T follicular helper cell (primary cell): Measurements from ENCODE around the gene STX18.
"Not testable (repeated sequence)": the region's sequence is repeated elsewhere in the genome, so short reads cannot be mapped to it uniquely, and the experiment has no call there.

Source experiments
- DNase-seq: peaks from one replicate; pipeline ENCODE4 v3.0.0-alpha.2; 2020; ENCODE audit warnings: low read depth

STX18 gene

GRCh38 chr4:4480205-4480604, 61.6 kb downstream of the STX18 start:
- no peak for DNase-seq

GRCh38 chr4:4479366-4479765, 62.5 kb downstream of the STX18 start:
- no peak for DNase-seq

GRCh38 chr4:4477796-4478195, 64.1 kb downstream of the STX18 start:
- no peak for DNase-seq

- no peak for DNase-seq
Observed at GRCh38 chr4:4477391-4477790, 64.5 kb downstream of the STX18 start.

GRCh38 chr4:4474476-4474875, 67.4 kb downstream of the STX18 start:
- DNase-seq, result no peak

- no peak for DNase-seq
Observed at GRCh38 chr4:4472344-4472958, 69.4 kb downstream of the STX18 start.

GRCh38 chr4:4471195-4471594, 70.7 kb downstream of the STX18 start:
- no peak for DNase-seq

- DNase-seq, result no peak
Observed at GRCh38 chr4:4470208-4470607, 71.6 kb downstream of the STX18 start.

- not testable (repeated sequence) for DNase-seq
Observed at GRCh38 chr4:4465238-4465637, 76.6 kb downstream of the STX18 start.

GRCh38 chr4:4462970-4463369, 78.9 kb downstream of the STX18 start:
- no peak for DNase-seq

- peak; percentile 45 for DNase-seq
Observed at GRCh38 chr4:4461850-4462249, 80.0 kb downstream of the STX18 start.

- DNase-seq, result no peak
Observed at GRCh38 chr4:4461178-4461577, 80.7 kb downstream of the STX18 start.

GRCh38 chr4:4460759-4461158, 81.1 kb downstream of the STX18 start:
- DNase-seq, result no peak

GRCh38 chr4:4459181-4459580, 82.7 kb downstream of the STX18 start:
- DNase-seq, result no peak

GRCh38 chr4:4457803-4458553, 83.9 kb downstream of the STX18 start:
- no peak for DNase-seq

GRCh38 chr4:4456816-4457578, 84.9 kb downstream of the STX18 start:
- no peak for DNase-seq

- DNase-seq, result no peak
Observed at GRCh38 chr4:4456351-4456750, 85.5 kb downstream of the STX18 start.

GRCh38 chr4:4455210-4455865, 86.5 kb downstream of the STX18 start:
- DNase-seq, result no peak

GRCh38 chr4:4446434-4446833, 95.4 kb downstream of the STX18 start:
- DNase-seq, result no peak

GRCh38 chr4:4443821-4444220, 98.0 kb downstream of the STX18 start:
- DNase-seq, result no peak

- DNase-seq, result no peak
Observed at GRCh38 chr4:4440333-4441061, 101.4 kb downstream of the STX18 start.

GRCh38 chr4:4439782-4440181, 102.1 kb downstream of the STX18 start:
- no peak for DNase-seq
